HepG2 (cell line): ENCODE measurements around the gene PRSS2.
"Not testable (repeated sequence)": the region's sequence is repeated elsewhere in the genome, so short reads cannot be mapped to it uniquely, and the experiment has no call there.

Experiments used
- CTCF ChIP-seq: sonication (generic); formaldehyde crosslinking; IDR thresholded peaks from 2 replicates; pipeline ENCODE4 v1.5.0; 2020; ENCODE audit warnings: mild to moderate bottlenecking, missing genetic modification reagents, moderate library complexity
- YY1 ChIP-seq: IDR thresholded peaks from 2 replicates; pipeline ENCODE4 v1.6.1; 2011; ENCODE audit warnings: low read length, low read depth, moderate library complexity, mild to moderate bottlenecking; ENCODE audit not compliant: insufficient read depth, insufficient replicate concordance
- ZBTB20 ChIP-seq: sonication (generic); formaldehyde crosslinking; IDR thresholded peaks from 2 replicates; pipeline ENCODE4 v1.8.1; 2023; ENCODE audit warnings: missing genetic modification reagents, low read depth, mild to moderate bottlenecking, borderline replicate concordance
- ZNF280D ChIP-seq: sonication (generic); formaldehyde crosslinking; IDR thresholded peaks from 2 replicates; pipeline ENCODE4 v1.5.1; 2020; ENCODE audit warnings: mild to moderate bottlenecking, missing genetic modification reagents
- ZNF670 ChIP-seq: sonication (generic); formaldehyde crosslinking; IDR thresholded peaks from 2 replicates; pipeline ENCODE4 v1.8.0; 2022; ENCODE audit warnings: mild to moderate bottlenecking, missing genetic modification reagents, borderline replicate concordance
- ZNF672 ChIP-seq: sonication (generic); formaldehyde crosslinking; IDR thresholded peaks from 2 replicates; pipeline ENCODE4 v1.8.1; 2022; ENCODE audit warnings: missing genetic modification reagents
- ZNF883 ChIP-seq: sonication (generic); formaldehyde crosslinking; IDR thresholded peaks from 2 replicates; pipeline ENCODE4 v1.5.1; 2020; ENCODE audit warnings: mild to moderate bottlenecking, missing genetic modification reagents; ENCODE audit errors: not compliant biosample characterization
- TF ChIP-seq, protein P1 (sequence below): sonication (generic); formaldehyde crosslinking; IDR thresholded peaks from 2 replicates; pipeline ENCODE4 v1.4.0; 2020; ENCODE audit warnings: missing genetic modification reagents

DNA sequence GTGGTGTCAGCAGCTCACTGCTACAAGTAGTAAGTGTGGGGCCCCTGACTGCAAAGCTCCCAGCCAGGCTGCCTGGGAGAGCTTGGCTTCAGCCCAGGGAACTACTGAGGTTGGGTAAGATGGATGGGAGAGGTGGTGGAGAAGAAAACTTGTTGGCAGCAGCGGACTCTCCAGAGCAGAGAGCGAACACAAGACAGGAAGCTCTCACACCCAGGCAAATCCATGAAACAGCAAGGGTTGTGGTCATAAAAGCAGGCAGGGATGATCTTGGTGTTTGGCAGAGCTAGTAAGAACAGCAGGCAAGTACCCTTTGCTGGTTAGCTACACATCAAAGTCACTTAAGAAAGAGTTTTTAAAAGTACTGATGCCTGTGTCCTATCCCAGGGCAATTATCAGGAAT lies 9.2 kb upstream of the PRSS2 start:
- TF ChIP-seq ZNF280D (CRISPR knock-in tag); ZNF670 (CRISPR knock-in tag); ZNF883 (CRISPR knock-in tag); CTCF (CRISPR knock-in tag); YY1; ZNF672 (CRISPR knock-in tag); ZBTB20 (CRISPR knock-in tag): not testable (repeated sequence)
- TF ChIP-seq, protein P1, sequence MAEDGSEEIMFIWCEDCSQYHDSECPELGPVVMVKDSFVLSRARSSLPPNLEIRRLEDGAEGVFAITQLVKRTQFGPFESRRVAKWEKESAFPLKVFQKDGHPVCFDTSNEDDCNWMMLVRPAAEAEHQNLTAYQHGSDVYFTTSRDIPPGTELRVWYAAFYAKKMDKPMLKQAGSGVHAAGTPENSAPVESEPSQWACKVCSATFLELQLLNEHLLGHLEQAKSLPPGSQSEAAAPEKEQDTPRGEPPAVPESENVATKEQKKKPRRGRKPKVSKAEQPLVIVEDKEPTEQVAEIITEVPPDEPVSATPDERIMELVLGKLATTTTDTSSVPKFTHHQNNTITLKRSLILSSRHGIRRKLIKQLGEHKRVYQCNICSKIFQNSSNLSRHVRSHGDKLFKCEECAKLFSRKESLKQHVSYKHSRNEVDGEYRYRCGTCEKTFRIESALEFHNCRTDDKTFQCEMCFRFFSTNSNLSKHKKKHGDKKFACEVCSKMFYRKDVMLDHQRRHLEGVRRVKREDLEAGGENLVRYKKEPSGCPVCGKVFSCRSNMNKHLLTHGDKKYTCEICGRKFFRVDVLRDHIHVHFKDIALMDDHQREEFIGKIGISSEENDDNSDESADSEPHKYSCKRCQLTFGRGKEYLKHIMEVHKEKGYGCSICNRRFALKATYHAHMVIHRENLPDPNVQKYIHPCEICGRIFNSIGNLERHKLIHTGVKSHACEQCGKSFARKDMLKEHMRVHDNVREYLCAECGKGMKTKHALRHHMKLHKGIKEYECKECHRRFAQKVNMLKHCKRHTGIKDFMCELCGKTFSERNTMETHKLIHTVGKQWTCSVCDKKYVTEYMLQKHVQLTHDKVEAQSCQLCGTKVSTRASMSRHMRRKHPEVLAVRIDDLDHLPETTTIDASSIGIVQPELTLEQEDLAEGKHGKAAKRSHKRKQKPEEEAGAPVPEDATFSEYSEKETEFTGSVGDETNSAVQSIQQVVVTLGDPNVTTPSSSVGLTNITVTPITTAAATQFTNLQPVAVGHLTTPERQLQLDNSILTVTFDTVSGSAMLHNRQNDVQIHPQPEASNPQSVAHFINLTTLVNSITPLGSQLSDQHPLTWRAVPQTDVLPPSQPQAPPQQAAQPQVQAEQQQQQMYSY = not testable (repeated sequence)
